HepG2 (cell line): ENCODE data around the gene TMC8. TPM values are rescaled to one million over a fixed set of nuclear protein-coding genes. Genes with fewer than 3 reads are reported as not detected.

Experiments used
- ATAC-seq: fragments of 200-7000 bp; cut with Tn5 transposase; 3 replicates; pipeline ENCODE4 v1.9.1; 2020; ENCODE audit warnings: mild to moderate bottlenecking, moderate library complexity
- BruUV-seq: library from RNA; stranded (reverse); fragments of 400-500 nt; replicated peaks from 2 replicates; lab custom pipeline; 2021; lab: Mats Ljungman, UMichigan
- CTCF ChIA-PET: fragments of 300-600 bp; formaldehyde crosslinking; extraction: SDS; loops from one replicate; lab custom pipeline; 2021; ENCODE audit warnings: low total read pairs, inconsistent platforms, low intra/inter-chr PET ratio; lab: Yijun Ruan, JAX
- POLR2A ChIA-PET: fragments of 350-600 bp; sonication (Branson Sonifier 250); formaldehyde crosslinking; loops from one replicate; lab custom pipeline; 2020; ENCODE audit warnings: antibody characterized with exemption, inconsistent platforms; lab: Yijun Ruan, JAX
- DNase-seq: peaks from one replicate; pipeline ENCODE4 v3.0.0-alpha.2; 2015; ENCODE audit warnings: low spot score
- FAIRE-seq: peaks from 3 replicates; lab custom pipeline; 2011; peaks lifted over from hg19 to GRCh38; lab: Jason Lieb, UNC
- H2AFZ ChIP-seq: one replicate; pipeline ENCODE4 v1.6.1; 2011; ENCODE audit warnings: low read length, inconsistent platforms
- H3K27ac ChIP-seq: fragments of 300-600 bp; 3 replicates; pipeline ENCODE4 v1.8.0; 2011; ENCODE audit warnings: mixed run types, mild to moderate bottlenecking, mixed read lengths, low read length, inconsistent platforms; ENCODE audit not compliant: insufficient read depth; ENCODE audit errors: extremely low read length
- H3K27me3 ChIP-seq, 2 experiments: fragments of 200-600 bp in 1 of 2; 2 replicates in 1 of 2; 3 replicates in 1 of 2; pipeline versions ENCODE4 v1.6.0 to v1.8.0; 2011; ENCODE audit warnings: low read length in 2 of 2, mild to moderate bottlenecking in 2 of 2, moderate library complexity in 2 of 2, inconsistent platforms in 1 of 2; ENCODE audit not compliant: insufficient read depth in 2 of 2, control insufficient read depth in 1 of 2
- H3K36me3 ChIP-seq, 2 experiments: fragments of 200-600 bp in 1 of 2; replicated peaks in 1 of 2; 2 replicates in 1 of 2; 3 replicates in 1 of 2; pipeline versions ENCODE4 v1.5.1 to v1.8.0; 2011; ENCODE audit warnings: low read length in 2 of 2, inconsistent platforms in 1 of 2; ENCODE audit not compliant: insufficient read depth in 2 of 2, control insufficient read depth in 1 of 2
- H3K4me1 ChIP-seq: 2 replicates; pipeline ENCODE4 v1.5.1; 2012; ENCODE audit warnings: low read length, inconsistent platforms; ENCODE audit not compliant: insufficient read depth
- H3K4me2 ChIP-seq: 2 replicates; pipeline ENCODE4 v1.6.0; 2011; ENCODE audit warnings: low read depth, low read length, inconsistent platforms
- H3K4me3 ChIP-seq, 3 experiments: fragments of 200-600 bp in 1 of 3; sonication (generic), shearing (Covaris generic) in 1 of 3; replicated peaks in 1 of 3; 2 replicates each; pipeline ENCODE4 v1.5.1; 2011 to 2016; ENCODE audit warnings: low read length in 3 of 3, inconsistent platforms in 2 of 3, low read depth in 2 of 3, mild to moderate bottlenecking in 2 of 3, control low read depth in 1 of 3, mixed read lengths in 1 of 3; ENCODE audit not compliant: insufficient read depth in 1 of 3
- H3K79me2 ChIP-seq: one replicate; pipeline ENCODE4 v1.6.1; 2011; ENCODE audit warnings: low read length, inconsistent platforms; ENCODE audit not compliant: insufficient read depth
- H3K9ac ChIP-seq: 2 replicates; pipeline ENCODE4 v1.6.0; 2011; ENCODE audit warnings: mild to moderate bottlenecking, low read depth, low read length, inconsistent platforms; ENCODE audit not compliant: insufficient read depth
- H3K9me3 ChIP-seq: 2 replicates; pipeline ENCODE4 v1.5.1; 2012; ENCODE audit warnings: mild to moderate bottlenecking, low read length
- H4K20me1 ChIP-seq: 2 replicates; pipeline ENCODE4 v1.6.0; 2011; ENCODE audit warnings: inconsistent platforms, mild to moderate bottlenecking, low read length, moderate library complexity; ENCODE audit not compliant: insufficient read depth
- ATM ChIP-seq: fragments of 450-650 bp; IDR thresholded peaks from 2 replicates; pipeline ENCODE4 v1.7.1; 2017; ENCODE audit warnings: mild to moderate bottlenecking, borderline replicate concordance
- CBX1 ChIP-seq: IDR thresholded peaks from one replicate; pipeline ENCODE4 v1.6.1; 2016; ENCODE audit warnings: antibody characterized with exemption, low read depth
- CBX2 ChIP-seq, 2 experiments: fragments of 200-600 bp in 1 of 2; sonication (generic); formaldehyde crosslinking in 1 of 2; IDR thresholded peaks; 2 replicates each; pipeline versions ENCODE4 v1.7.0 to v1.8.1; 2018 to 2022; ENCODE audit warnings: low read depth in 2 of 2, low read length in 1 of 2, mild to moderate bottlenecking in 1 of 2, missing genetic modification reagents in 1 of 2
- FOXO1 ChIP-seq: sonication (generic); formaldehyde crosslinking; IDR thresholded peaks from 2 replicates; pipeline ENCODE4 v1.4.0; 2020; ENCODE audit warnings: missing genetic modification reagents
- KDM5B ChIP-seq: sonication (generic); formaldehyde crosslinking; IDR thresholded peaks from 2 replicates; pipeline ENCODE4 v1.4.0; 2020; ENCODE audit warnings: missing genetic modification reagents, mild to moderate bottlenecking, borderline replicate concordance
- RBFOX2 ChIP-seq: fragments of 200-400 bp; formaldehyde crosslinking; IDR thresholded peaks from 2 replicates; pipeline ENCODE4 v1.6.1; 2017; ENCODE audit warnings: low read depth, mild to moderate bottlenecking, low read length
- SKIL ChIP-seq: sonication (generic); formaldehyde crosslinking; IDR thresholded peaks from 2 replicates; pipeline ENCODE4 v1.8.0; 2022; ENCODE audit warnings: missing genetic modification reagents, mild to moderate bottlenecking, moderate library complexity, borderline replicate concordance
- SPEN ChIP-seq: sonication (generic); formaldehyde crosslinking; IDR thresholded peaks from 2 replicates; pipeline ENCODE4 v1.5.1; 2020; ENCODE audit warnings: low read depth, mild to moderate bottlenecking, missing genetic modification reagents
- XBP1 ChIP-seq: sonication (generic); formaldehyde crosslinking; IDR thresholded peaks from 2 replicates; pipeline ENCODE4 v1.5.0; 2020; ENCODE audit warnings: missing genetic modification reagents
- ZFP82 ChIP-seq: sonication (generic); formaldehyde crosslinking; IDR thresholded peaks from 2 replicates; pipeline ENCODE4 v1.5.1; 2020; ENCODE audit warnings: mild to moderate bottlenecking, missing genetic modification reagents, borderline replicate concordance
- ZMYM4 ChIP-seq: sonication (generic); formaldehyde crosslinking; IDR thresholded peaks from 2 replicates; pipeline ENCODE4 v1.8.1; 2023; ENCODE audit warnings: mild to moderate bottlenecking, missing genetic modification reagents
- ZNF317 ChIP-seq: sonication (generic); formaldehyde crosslinking; IDR thresholded peaks from 2 replicates; pipeline ENCODE4 v1.5.0; 2020; ENCODE audit warnings: mild to moderate bottlenecking, missing genetic modification reagents
- ZNF574 ChIP-seq: sonication (generic); formaldehyde crosslinking; IDR thresholded peaks from 2 replicates; pipeline ENCODE4 v1.4.0; 2020; ENCODE audit warnings: missing genetic modification reagents
- WGBS: methylation state at CpG from one replicate; pipeline ENCODE4 v1.1.6; 2017; ENCODE audit warnings: low lambda C conversion rate; 5-methylcytosine and 5-hydroxymethylcytosine counted together
- in situ Hi-C: cut with HindIII; loops from 2 replicates; pipeline ENCODE4 v1.10.0; 2017; ENCODE audit warnings: low pct_unique_long_range_greater_than_20kb; ENCODE audit not compliant: extremely low pct_ligation_motif_present
- intact Hi-C: fragments of 100-400 bp; cut with micrococcal nuclease; formaldehyde crosslinking; loops from one replicate; pipeline ENCODE4 v1.10.0; 2022; ENCODE audit not compliant: unreplicated experiment
- polyA plus RNA-seq, 8 experiments: library from polyadenylated mRNA; depleted of rRNA in 3 of 8; stranded (reverse) in 7 of 8; unstranded in 1 of 8; fragments of >200 nt; fragmentation: Illumina TruSeq in 4 of 8; extraction: Trizol in 4 of 8; gene quantifications; 2 replicates each; pipeline versions ENCODE4 v1.2.1 to v1.2.3, GENCODE V29; 2011 to 2016; ENCODE audit warnings: low read depth in 4 of 8, missing spikeins in 1 of 8, mixed read lengths in 1 of 8; ENCODE audit not compliant: insufficient read depth in 1 of 8
- total RNA-seq, 5 experiments: library from RNA; depleted of rRNA; stranded (reverse); fragments of >200 nt; fragmentation: Illumina TruSeq; extraction: Trizol; gene quantifications; 2 replicates each; pipeline ENCODE4 v1.2.3, GENCODE V29; 2016; ENCODE audit warnings: low read depth in 1 of 5
- TF ChIP-seq, protein P1 (sequence below): sonication (generic); formaldehyde crosslinking; IDR thresholded peaks from 2 replicates; pipeline ENCODE4 v1.9.0; 2021; ENCODE audit warnings: missing genetic modification reagents, borderline replicate concordance

Gene TMC8
- total and polyA plus RNA-seq, 2 of the 13 experiments (the other 11 are each of a cell fraction or from before 2014, with no cell fraction given) = 0.53 to 7.8 TPM

- TF ChIP-seq RBFOX2 (peak; percentile 59), SKIL (CRISPR knock-in tag) (no peak), CBX1 (no peak)
These were observed 11.8 kb upstream of the TMC8 start (continued) for GRCh38 chr17:78118801-78119241.

- H3K4me1 ChIP-seq = peaks cover 30% of the 10 kb centered on the region
- TF ChIP-seq ZNF317 (CRISPR knock-in tag) (no peak), KDM5B (CRISPR knock-in tag) (no peak), XBP1 (no peak), FOXO1 (CRISPR knock-in tag) (no peak), ZFP82 (CRISPR knock-in tag) (no peak), CBX2 (IDR thresholded peaks at IDR 0.05; ENCODE audit: low read depth, low read length) (no peak), CBX2 (CRISPR knock-in tag; IDR thresholded peaks at IDR 0.05; ENCODE audit: low read depth) (no peak), ATM (no peak), SPEN (CRISPR knock-in tag) (no peak), SKIL (CRISPR knock-in tag) (no peak), ZMYM4 (no peak), ZNF574 (no peak)
- TF ChIP-seq, protein P1, sequence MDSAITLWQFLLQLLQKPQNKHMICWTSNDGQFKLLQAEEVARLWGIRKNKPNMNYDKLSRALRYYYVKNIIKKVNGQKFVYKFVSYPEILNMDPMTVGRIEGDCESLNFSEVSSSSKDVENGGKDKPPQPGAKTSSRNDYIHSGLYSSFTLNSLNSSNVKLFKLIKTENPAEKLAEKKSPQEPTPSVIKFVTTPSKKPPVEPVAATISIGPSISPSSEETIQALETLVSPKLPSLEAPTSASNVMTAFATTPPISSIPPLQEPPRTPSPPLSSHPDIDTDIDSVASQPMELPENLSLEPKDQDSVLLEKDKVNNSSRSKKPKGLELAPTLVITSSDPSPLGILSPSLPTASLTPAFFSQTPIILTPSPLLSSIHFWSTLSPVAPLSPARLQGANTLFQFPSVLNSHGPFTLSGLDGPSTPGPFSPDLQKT (CRISPR knock-in tag) = no peak
- intact Hi-C loops (no loop called here), in situ Hi-C loops (no loop called here)
- no peak overlapping the region for H3K4me2 ChIP-seq
- H3K27me3 ChIP-seq = no peaks in the 10 kb centered on the region
- peaks cover 14% of the 10 kb centered on the region; the same call in 1 of the 2 replicates for H4K20me1 ChIP-seq
- ChIA-PET POLR2A (interaction anchor here (1.9 kb wide), 1 partner anchor 8 kb away, joined by 10 read pairs; the partner anchor contains the start of gene TMC6), CTCF (no interaction called here)
- no peak for DNase-seq
- no peak overlapping the region for H3K27ac ChIP-seq
- H3K4me3 ChIP-seq = no peak overlapping the region
- 99% methylated on average over 10 of the region's 13 CpGs for WGBS
- peaks cover 2% of the 10 kb centered on the region for H3K79me2 ChIP-seq
- peaks cover 40 to 48% of the 10 kb centered on the region in 2 experiments; a peak in 4 of 5 replicates for H3K36me3 ChIP-seq
- no peak for FAIRE-seq
- no peak for ATAC-seq
- H3K9me3 ChIP-seq = no peaks in the 10 kb centered on the region
- H3K9ac ChIP-seq = no peak overlapping the region
- BruUV-seq = no TSS peak
- H2AFZ ChIP-seq = no peak overlapping the region
These were observed 10.0 kb upstream of the TMC8 start for GRCh38 chr17:78120537-78120936.
